WTC11 (cell line): ENCODE results near the gene ABHD12. TPM values are rescaled to one million over a fixed set of nuclear protein-coding genes. Genes with fewer than 3 reads are reported as not detected.

Experiments
- ATAC-seq: fragments of 200-7000 bp; cut with Tn5 transposase; 2 replicates; pipeline ENCODE4 v1.10.0; 2021; ENCODE audit warnings: mild to moderate bottlenecking, moderate library complexity
- CTCF ChIA-PET: fragments of 300-600 bp; sonication (Branson Sonifier 250); formaldehyde crosslinking; loops from one replicate; lab custom pipeline; 2021; ENCODE audit warnings: antibody characterized with exemption; lab: Charles Lee
- POLR2A ChIA-PET: fragments of 350-600 bp; sonication (Branson Sonifier 250); formaldehyde crosslinking; loops from one replicate; lab custom pipeline; 2021; ENCODE audit warnings: antibody characterized with exemption; lab: Charles Lee
- DNase-seq: peaks from one replicate; pipeline ENCODE4 v3.0.0; 2021; ENCODE audit warnings: low spot score
- H3K27ac Mint-ChIP-seq: 2 replicates; pipeline ENCODE4 v1.8.0; 2021; ENCODE audit warnings: mixed read lengths
- H3K27me3 Mint-ChIP-seq: 2 replicates; pipeline ENCODE4 v1.8.0; 2021; ENCODE audit warnings: low read depth, mild to moderate bottlenecking, moderate library complexity, mixed read lengths
- H3K36me3 Mint-ChIP-seq: 2 replicates; pipeline ENCODE4 v1.8.0; 2021; ENCODE audit warnings: mixed read lengths
- H3K4me1 Mint-ChIP-seq: 2 replicates; pipeline ENCODE4 v1.8.0; 2022; ENCODE audit warnings: mixed read lengths
- H3K4me3 Mint-ChIP-seq: 2 replicates; pipeline ENCODE4 v1.8.0; 2021; ENCODE audit warnings: mild to moderate bottlenecking, moderate library complexity, mixed read lengths
- H3K9me3 Mint-ChIP-seq: 2 replicates; pipeline ENCODE4 v1.8.0; 2021; ENCODE audit warnings: mixed read lengths
- CREB1 ChIP-seq: sonication (generic); formaldehyde crosslinking; IDR thresholded peaks from 2 replicates; pipeline ENCODE4 v1.8.0; 2023; ENCODE audit warnings: mild to moderate bottlenecking, missing genetic modification reagents
- FOXK1 ChIP-seq: sonication (generic); formaldehyde crosslinking; IDR thresholded peaks from 2 replicates; pipeline ENCODE4 v1.8.0; 2022; ENCODE audit warnings: mild to moderate bottlenecking, moderate library complexity, missing genetic modification reagents
- HMGA2 ChIP-seq: fragments of 250-450 bp; sonication (Bioruptor Pico); IDR thresholded peaks from 2 replicates; pipeline ENCODE4 v1.4.0; 2021; ENCODE audit warnings: mild to moderate bottlenecking, moderate library complexity
- MYBL2 ChIP-seq: sonication (generic); formaldehyde crosslinking; IDR thresholded peaks from 2 replicates; pipeline ENCODE4 v1.8.1; 2023; ENCODE audit warnings: mild to moderate bottlenecking, moderate library complexity, missing genetic modification reagents
- NR1H2 ChIP-seq: sonication (generic); formaldehyde crosslinking; IDR thresholded peaks from 2 replicates; pipeline ENCODE4 v1.9.0; 2021; ENCODE audit warnings: mild to moderate bottlenecking, moderate library complexity, missing genetic modification reagents
- NR2C2 ChIP-seq: sonication (generic); formaldehyde crosslinking; IDR thresholded peaks from 2 replicates; pipeline ENCODE4 v1.8.0; 2022; ENCODE audit warnings: mild to moderate bottlenecking, missing genetic modification reagents
- SP1 ChIP-seq: sonication (generic); formaldehyde crosslinking; conservative IDR thresholded peaks from 2 replicates; pipeline ENCODE4 v1.8.1; 2022; ENCODE audit warnings: missing genetic modification reagents
- TEAD1 ChIP-seq: sonication (generic); formaldehyde crosslinking; IDR thresholded peaks from 2 replicates; pipeline ENCODE4 v1.8.0; 2022; ENCODE audit warnings: mild to moderate bottlenecking, missing genetic modification reagents
- ZNF232 ChIP-seq: sonication (generic); formaldehyde crosslinking; IDR thresholded peaks from 2 replicates; pipeline ENCODE4 v1.8.0; 2022; ENCODE audit warnings: mild to moderate bottlenecking, missing genetic modification reagents
- ZNF317 ChIP-seq: sonication (generic); formaldehyde crosslinking; IDR thresholded peaks from 2 replicates; pipeline ENCODE4 v1.8.1; 2023; ENCODE audit warnings: low read depth, mild to moderate bottlenecking, moderate library complexity, missing genetic modification reagents, borderline replicate concordance
- ZNF396 ChIP-seq: fragments of 250-450 bp; sonication (Bioruptor Pico); IDR thresholded peaks from 2 replicates; pipeline ENCODE4 v1.8.0; 2021; ENCODE audit warnings: mild to moderate bottlenecking, moderate library complexity, borderline replicate concordance
- ZNF671 ChIP-seq: fragments of 250-450 bp; sonication (Bioruptor Pico); IDR thresholded peaks from 2 replicates; pipeline ENCODE4 v1.8.0; 2021; ENCODE audit warnings: mild to moderate bottlenecking
- total RNA-seq: library from RNA; stranded (reverse); gene quantifications from 3 replicates; pipeline ENCODE4 v1.2.3, GENCODE V29; 2021
- TF ChIP-seq, protein P1 (sequence below): fragments of 250-450 bp; sonication (Bioruptor Pico); IDR thresholded peaks from 2 replicates; pipeline ENCODE4 v1.9.0; 2021; ENCODE audit warnings: mild to moderate bottlenecking
- TF ChIP-seq, protein P2 (sequence below): sonication (generic); formaldehyde crosslinking; IDR thresholded peaks from 2 replicates; pipeline ENCODE4 v1.8.0; 2022; ENCODE audit warnings: mild to moderate bottlenecking, missing genetic modification reagents
- TF ChIP-seq, protein P3 (sequence below): sonication (generic); formaldehyde crosslinking; IDR thresholded peaks from 2 replicates; pipeline ENCODE4 v1.8.1; 2022; ENCODE audit warnings: mild to moderate bottlenecking, moderate library complexity, missing genetic modification reagents
- TF ChIP-seq, protein P4 (sequence below): sonication (generic); formaldehyde crosslinking; IDR thresholded peaks from 2 replicates; pipeline ENCODE4 v1.8.0; 2023; ENCODE audit warnings: missing genetic modification reagents
- TF ChIP-seq, protein P5 (sequence below): sonication (generic); formaldehyde crosslinking; IDR thresholded peaks from 2 replicates; pipeline ENCODE4 v1.8.0; 2022; ENCODE audit warnings: mild to moderate bottlenecking, missing genetic modification reagents
- TF ChIP-seq, protein P6 (sequence below): fragments of 250-450 bp; sonication (Bioruptor Pico); IDR thresholded peaks from 2 replicates; pipeline ENCODE4 v2.1.2; 2022; ENCODE audit warnings: mild to moderate bottlenecking, moderate library complexity
- TF ChIP-seq, protein P7 (sequence below): sonication (generic); formaldehyde crosslinking; IDR thresholded peaks from 2 replicates; pipeline ENCODE4 v1.8.1; 2023; ENCODE audit warnings: mild to moderate bottlenecking, missing genetic modification reagents

The ABHD12 gene
- total RNA-seq, 1 experiment from 2014 or later, result 63.1 TPM

DNA sequence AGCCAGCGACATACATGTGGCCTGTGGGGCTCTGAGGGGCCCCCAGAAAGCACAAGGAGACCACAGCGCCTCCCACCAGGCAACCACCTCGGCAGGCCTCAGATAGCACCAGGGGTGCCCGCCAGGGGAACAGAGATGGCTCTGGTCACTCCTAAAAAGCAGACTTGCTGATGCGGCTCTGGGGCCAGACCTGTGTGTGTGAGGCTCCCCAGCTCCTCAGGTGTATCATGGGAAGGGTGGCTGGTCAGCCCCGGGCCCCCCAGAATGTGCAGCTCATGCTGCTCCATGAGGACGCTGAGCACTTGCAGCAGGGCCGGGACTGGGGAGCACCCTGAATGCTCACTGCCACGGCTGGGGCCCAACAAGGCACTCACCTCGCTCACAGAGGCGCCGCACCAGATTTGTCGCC is 82.5 kb downstream of the ABHD12 start:
- H3K36me3 Mint-ChIP-seq, result peaks cover 31% of the 10 kb centered on the region
- TF ChIP-seq ZNF317 (no peak), SP1 (no peak), NR2C2 (CRISPR knock-in tag) (no peak), ZNF232 (no peak), NR1H2 (CRISPR knock-in tag) (no peak)
- TF ChIP-seq, protein P1, sequence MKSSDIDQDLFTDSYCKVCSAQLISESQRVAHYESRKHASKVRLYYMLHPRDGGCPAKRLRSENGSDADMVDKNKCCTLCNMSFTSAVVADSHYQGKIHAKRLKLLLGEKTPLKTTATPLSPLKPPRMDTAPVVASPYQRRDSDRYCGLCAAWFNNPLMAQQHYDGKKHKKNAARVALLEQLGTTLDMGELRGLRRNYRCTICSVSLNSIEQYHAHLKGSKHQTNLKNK (CRISPR knock-in tag), result no peak
- TF ChIP-seq, protein P2, sequence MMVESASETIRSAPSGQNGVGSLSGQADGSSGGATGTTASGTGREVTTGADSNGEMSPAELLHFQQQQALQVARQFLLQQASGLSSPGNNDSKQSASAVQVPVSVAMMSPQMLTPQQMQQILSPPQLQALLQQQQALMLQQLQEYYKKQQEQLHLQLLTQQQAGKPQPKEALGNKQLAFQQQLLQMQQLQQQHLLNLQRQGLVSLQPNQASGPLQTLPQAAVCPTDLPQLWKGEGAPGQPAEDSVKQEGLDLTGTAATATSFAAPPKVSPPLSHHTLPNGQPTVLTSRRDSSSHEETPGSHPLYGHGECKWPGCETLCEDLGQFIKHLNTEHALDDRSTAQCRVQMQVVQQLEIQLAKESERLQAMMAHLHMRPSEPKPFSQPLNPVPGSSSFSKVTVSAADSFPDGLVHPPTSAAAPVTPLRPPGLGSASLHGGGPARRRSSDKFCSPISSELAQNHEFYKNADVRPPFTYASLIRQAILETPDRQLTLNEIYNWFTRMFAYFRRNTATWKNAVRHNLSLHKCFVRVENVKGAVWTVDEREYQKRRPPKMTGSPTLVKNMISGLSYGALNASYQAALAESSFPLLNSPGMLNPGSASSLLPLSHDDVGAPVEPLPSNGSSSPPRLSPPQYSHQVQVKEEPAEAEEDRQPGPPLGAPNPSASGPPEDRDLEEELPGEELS (CRISPR knock-in tag), result no peak
- TF ChIP-seq, all 79 proteins: peak for 0
- ATAC-seq (no peak), DNase-seq (no peak)
- Mint-ChIP-seq H3K4me1 (peaks cover 6% of the 10 kb centered on the region), H3K27ac (no peak overlapping the region), H3K9me3 (peaks cover 3% of the 10 kb centered on the region; the same call in 1 of the 2 replicates), H3K4me3 (no peak overlapping the region), H3K27me3 (no peaks in the 10 kb centered on the region)
- ChIA-PET CTCF (interaction anchor here (1.3 to 1.7 kb wide), 2 partner anchors 9 to 12 kb away, joined by 5 read pairs; no protein-coding TSS in a partner anchor), POLR2A (interaction anchor here (0.5 kb wide), 1 partner anchor 286 kb away, joined by 3 read pairs; no protein-coding TSS in a partner anchor)

DNA sequence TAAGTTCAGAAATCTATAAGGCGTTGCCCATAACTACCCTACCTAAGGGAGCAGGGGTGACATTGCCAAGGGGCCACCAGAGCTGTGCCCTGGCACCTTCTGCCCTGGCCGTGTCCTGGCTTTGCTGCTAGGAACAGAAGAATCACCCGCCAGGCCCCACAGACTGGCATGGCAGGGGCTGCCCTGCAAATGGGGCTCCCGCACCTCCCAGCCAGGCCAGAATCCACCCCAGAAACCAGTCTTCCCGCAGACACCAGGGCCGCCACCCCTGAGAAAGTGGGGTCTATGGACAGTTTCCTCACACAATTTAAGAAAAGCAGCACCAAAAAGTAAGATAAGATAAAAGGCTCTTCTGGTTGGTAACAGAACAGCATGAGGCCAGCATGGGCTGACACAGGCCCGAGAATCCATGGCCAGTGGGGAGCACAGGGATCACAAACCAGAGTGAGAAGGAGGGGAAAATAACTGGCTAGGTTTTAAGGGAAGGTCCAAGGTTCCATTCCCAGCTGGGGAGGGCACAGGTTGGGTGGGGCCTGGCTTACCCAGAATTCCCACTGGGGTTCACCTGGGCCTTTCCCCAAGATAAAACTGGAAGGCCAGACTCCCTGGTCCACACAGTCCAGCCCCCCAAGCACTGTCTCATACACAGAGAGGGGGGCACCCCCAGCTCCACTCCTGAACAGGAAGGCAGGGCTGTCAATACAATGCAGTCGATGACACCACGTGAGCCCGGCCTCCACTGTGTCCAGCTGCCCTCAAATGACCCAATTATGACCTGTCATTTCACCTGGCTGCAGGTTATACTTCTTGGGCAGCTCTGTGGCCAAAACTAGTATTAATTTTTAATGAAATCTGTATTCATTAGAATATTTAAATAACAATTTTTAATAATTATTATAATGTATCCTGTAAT is 83.4 kb downstream of the ABHD12 start:
- no peaks in the 10 kb centered on the region for H3K27me3 Mint-ChIP-seq
- peaks cover 6% of the 10 kb centered on the region for H3K4me1 Mint-ChIP-seq
- ATAC-seq (no peak), DNase-seq (no peak)
- POLR2A ChIA-PET, result interaction anchor here (0.5 kb wide), 1 partner anchor 287 kb away, joined by 3 read pairs; no protein-coding TSS in a partner anchor
- TF ChIP-seq, protein P3, sequence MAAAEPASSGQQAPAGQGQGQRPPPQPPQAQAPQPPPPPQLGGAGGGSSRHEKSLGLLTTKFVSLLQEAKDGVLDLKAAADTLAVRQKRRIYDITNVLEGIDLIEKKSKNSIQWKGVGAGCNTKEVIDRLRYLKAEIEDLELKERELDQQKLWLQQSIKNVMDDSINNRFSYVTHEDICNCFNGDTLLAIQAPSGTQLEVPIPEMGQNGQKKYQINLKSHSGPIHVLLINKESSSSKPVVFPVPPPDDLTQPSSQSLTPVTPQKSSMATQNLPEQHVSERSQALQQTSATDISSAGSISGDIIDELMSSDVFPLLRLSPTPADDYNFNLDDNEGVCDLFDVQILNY (CRISPR knock-in tag), result no peak
- TF ChIP-seq CREB1 (CRISPR knock-in tag), result no peak
- TF ChIP-seq MYBL2 (CRISPR knock-in tag), result no peak
- TF ChIP-seq, protein P2 (CRISPR knock-in tag), result no peak
- peak; percentile 85 for TF ChIP-seq HMGA2 (CRISPR knock-in tag)
- TF ChIP-seq FOXK1, result no peak
- no peak for TF ChIP-seq TEAD1 (CRISPR knock-in tag)
- no peak for TF ChIP-seq NR1H2 (CRISPR knock-in tag)
- 0 out of 2 replicates have a peak overlapping the region, but pooled peaks have one; percentile 19 for H3K27ac Mint-ChIP-seq
- CTCF ChIA-PET, result interaction anchor here (1.3 to 1.7 kb wide), 2 partner anchors 8 to 12 kb away, joined by 5 read pairs; no protein-coding TSS in a partner anchor
- peaks cover 3% of the 10 kb centered on the region; the same call in 1 of the 2 replicates for H3K9me3 Mint-ChIP-seq
- no peak overlapping the region for H3K4me3 Mint-ChIP-seq
- H3K36me3 Mint-ChIP-seq, result peaks cover 28% of the 10 kb centered on the region

DNA sequence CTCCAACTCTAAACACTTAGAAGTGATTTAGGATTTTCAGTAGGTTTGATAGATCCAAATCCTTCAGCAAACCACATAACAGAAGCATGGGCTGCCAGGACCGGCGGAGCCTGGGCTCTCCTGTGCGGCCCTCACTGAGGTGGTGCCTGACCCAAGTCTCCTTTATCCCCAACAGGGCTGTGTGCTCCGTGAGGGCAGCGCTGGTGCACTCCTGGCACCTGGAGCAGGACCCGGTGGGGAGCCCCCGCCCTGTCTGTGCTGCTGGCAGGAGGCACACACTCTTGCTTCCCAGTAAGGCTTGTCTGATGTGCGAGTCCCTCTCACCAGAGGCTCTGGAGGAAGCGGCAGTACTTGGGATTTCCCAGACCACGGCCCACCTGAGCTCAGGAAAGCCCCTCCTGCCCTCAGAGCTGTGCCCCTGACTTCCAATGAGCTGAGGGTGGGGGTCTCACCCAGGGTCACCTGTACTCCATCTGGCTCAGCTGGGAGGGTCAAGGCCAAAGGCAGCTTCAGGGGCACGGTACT is 86.5 kb downstream of the ABHD12 start:
- H3K27me3 Mint-ChIP-seq, result no peaks in the 10 kb centered on the region
- TF ChIP-seq ZNF671 (CRISPR knock-in tag) (no peak), ZNF232 (no peak), ZNF396 (CRISPR knock-in tag) (no peak)
- TF ChIP-seq, protein P4, sequence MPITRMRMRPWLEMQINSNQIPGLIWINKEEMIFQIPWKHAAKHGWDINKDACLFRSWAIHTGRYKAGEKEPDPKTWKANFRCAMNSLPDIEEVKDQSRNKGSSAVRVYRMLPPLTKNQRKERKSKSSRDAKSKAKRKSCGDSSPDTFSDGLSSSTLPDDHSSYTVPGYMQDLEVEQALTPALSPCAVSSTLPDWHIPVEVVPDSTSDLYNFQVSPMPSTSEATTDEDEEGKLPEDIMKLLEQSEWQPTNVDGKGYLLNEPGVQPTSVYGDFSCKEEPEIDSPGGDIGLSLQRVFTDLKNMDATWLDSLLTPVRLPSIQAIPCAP, result no peak
- TF ChIP-seq, protein P5, sequence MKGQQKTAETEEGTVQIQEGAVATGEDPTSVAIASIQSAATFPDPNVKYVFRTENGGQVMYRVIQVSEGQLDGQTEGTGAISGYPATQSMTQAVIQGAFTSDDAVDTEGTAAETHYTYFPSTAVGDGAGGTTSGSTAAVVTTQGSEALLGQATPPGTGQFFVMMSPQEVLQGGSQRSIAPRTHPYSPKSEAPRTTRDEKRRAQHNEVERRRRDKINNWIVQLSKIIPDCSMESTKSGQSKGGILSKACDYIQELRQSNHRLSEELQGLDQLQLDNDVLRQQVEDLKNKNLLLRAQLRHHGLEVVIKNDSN (CRISPR knock-in tag), result no peak
- TF ChIP-seq, protein P6, sequence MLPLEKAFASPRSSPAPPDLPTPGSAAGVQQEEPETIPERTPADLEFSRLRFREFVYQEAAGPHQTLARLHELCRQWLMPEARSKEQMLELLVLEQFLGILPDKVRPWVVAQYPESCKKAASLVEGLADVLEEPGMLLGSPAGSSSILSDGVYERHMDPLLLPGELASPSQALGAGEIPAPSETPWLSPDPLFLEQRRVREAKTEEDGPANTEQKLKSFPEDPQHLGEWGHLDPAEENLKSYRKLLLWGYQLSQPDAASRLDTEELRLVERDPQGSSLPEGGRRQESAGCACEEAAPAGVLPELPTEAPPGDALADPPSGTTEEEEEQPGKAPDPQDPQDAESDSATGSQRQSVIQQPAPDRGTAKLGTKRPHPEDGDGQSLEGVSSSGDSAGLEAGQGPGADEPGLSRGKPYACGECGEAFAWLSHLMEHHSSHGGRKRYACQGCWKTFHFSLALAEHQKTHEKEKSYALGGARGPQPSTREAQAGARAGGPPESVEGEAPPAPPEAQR (CRISPR knock-in tag), result no peak
- TF ChIP-seq, protein P7, sequence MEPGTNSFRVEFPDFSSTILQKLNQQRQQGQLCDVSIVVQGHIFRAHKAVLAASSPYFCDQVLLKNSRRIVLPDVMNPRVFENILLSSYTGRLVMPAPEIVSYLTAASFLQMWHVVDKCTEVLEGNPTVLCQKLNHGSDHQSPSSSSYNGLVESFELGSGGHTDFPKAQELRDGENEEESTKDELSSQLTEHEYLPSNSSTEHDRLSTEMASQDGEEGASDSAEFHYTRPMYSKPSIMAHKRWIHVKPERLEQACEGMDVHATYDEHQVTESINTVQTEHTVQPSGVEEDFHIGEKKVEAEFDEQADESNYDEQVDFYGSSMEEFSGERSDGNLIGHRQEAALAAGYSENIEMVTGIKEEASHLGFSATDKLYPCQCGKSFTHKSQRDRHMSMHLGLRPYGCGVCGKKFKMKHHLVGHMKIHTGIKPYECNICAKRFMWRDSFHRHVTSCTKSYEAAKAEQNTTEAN (CRISPR knock-in tag), result no peak

More for the DNA sequence above, 86.5 kb downstream of the ABHD12 start:
- Mint-ChIP-seq H3K4me1 (no peaks in the 10 kb centered on the region), H3K9me3 (no peaks in the 10 kb centered on the region), H3K36me3 (peaks cover 18% of the 10 kb centered on the region), H3K4me3 (no peak overlapping the region), H3K27ac (no peak overlapping the region)
- DNase-seq (no peak), ATAC-seq (no peak)
- ChIA-PET CTCF (interaction anchor here (0.6 kb wide), 1 partner anchor 520 kb away, joined by 3 read pairs; no protein-coding TSS in a partner anchor), POLR2A (no interaction called here)
